OCI-LY3 (cell line): ENCODE results near the gene WNT5A.

Source experiments
- CTCF ChIP-seq: fragments of 200-600, 300-600 bp; sonication (generic); IDR thresholded peaks from 2 replicates; pipeline ENCODE4 v1.5.1; 2014; ENCODE audit warnings: antibody characterized with exemption, low read length, low read depth
- EZH2phosphoT487 ChIP-seq: fragments of 200-600 bp; shearing (Covaris generic); IDR thresholded peaks from 2 replicates; pipeline ENCODE4 v1.6.1; 2018; ENCODE audit warnings: antibody characterized with exemption, mixed run types, low read depth

- TF ChIP-seq CTCF, result no peak
- no peak for TF ChIP-seq EZH2phosphoT487
Measured at GRCh38 chr3:55416331-55416821, 70.7 kb downstream of the WNT5A start.
